ENCODE measurements around the gene SRP19. TPM values are rescaled to one million over a fixed set of nuclear protein-coding genes. Genes with fewer than 3 reads are reported as not detected.

Gene SRP19
- total and polyA plus RNA-seq, 2 of the 8 experiments (the other 6 are each of a cell fraction or from before 2014, with no cell fraction given): 27.5 to 79.9 TPM

- Histone ChIP-seq H3K4ac (replicated peaks; ENCODE audit: insufficient read length, low read depth, low read length) (no peak overlapping the region), H4K91ac (replicated peaks; ENCODE audit: insufficient read length, low read length) (no peak overlapping the region), H3K4me2 (ENCODE audit: insufficient read depth in 1 of 2, low read depth in 2 of 2, low read length in 2 of 2) (no peak overlapping the region), H3K14ac (ENCODE audit: insufficient read length) (no peak overlapping the region), H3K79me1 (ENCODE audit: low read depth, low read length) (no peaks in the 10 kb centered on the region; the same call in 1 of the 2 replicates), H2BK12ac (ENCODE audit: low read depth, low read length) (no peak overlapping the region), H4K8ac (ENCODE audit: extremely low read depth, insufficient read depth, low read length) (no peak overlapping the region), H3K27ac (ENCODE audit: low read depth, low read length) (no peak overlapping the region), H2AK5ac (ENCODE audit: low read depth, low read length) (no peak overlapping the region), H4K20me1 (replicated peaks in 1 of 2; ENCODE audit: control insufficient read depth in 1 of 2, insufficient read depth in 2 of 2, low read length in 2 of 2) (peaks cover 0 to 4% of the 10 kb centered on the region in 2 experiments), H2BK15ac (ENCODE audit: low read length) (no peak overlapping the region), H4K5ac (ENCODE audit: insufficient read length, low read depth, low read length) (no peak overlapping the region), H3K4me1 (replicated peaks in 1 of 4; ENCODE audit: control insufficient read depth in 3 of 4, insufficient read depth in 4 of 4, low read length in 3 of 4) (no peaks in the 10 kb centered on the region), H2BK5ac (ENCODE audit: low read depth, low read length) (no peak overlapping the region; the same call in 1 of the 2 replicates), H3K18ac (ENCODE audit: extremely low read depth, low read length) (no peak overlapping the region), H3K56ac (replicated peaks; ENCODE audit: insufficient read length, low read depth, low read length) (no peak overlapping the region), H3K36me3 (ENCODE audit: control insufficient read depth in 2 of 4, insufficient read depth in 4 of 4, low read length in 3 of 4) (peaks cover 0 to 18% (median 2%) of the 10 kb centered on the region in 4 experiments; a peak in 5 of 8 replicates), H2AFZ (ENCODE audit: low read length) (no peak overlapping the region), H3K4me3 (ENCODE audit: extremely low read depth in 1 of 4, insufficient read depth in 2 of 4, low read depth in 3 of 4, low read length in 4 of 4) (no peak overlapping the region), H2BK20ac (ENCODE audit: low read length) (no peak overlapping the region), H3K9me3 (ENCODE audit: insufficient read depth in 2 of 2, low read depth in 1 of 2, low read length in 1 of 2) (no peaks in the 10 kb centered on the region), H3K23ac (ENCODE audit: insufficient read length) (no peak overlapping the region), H3K23me2 (ENCODE audit: low read depth, low read length) (peaks cover 5% of the 10 kb centered on the region), H3K9ac (replicated peaks in 1 of 4; ENCODE audit: extremely low read depth in 1 of 4, low read depth in 3 of 4, low read length in 3 of 4) (no peak overlapping the region), H2BK120ac (replicated peaks; ENCODE audit: low read depth, low read length) (no peak overlapping the region), H3K27me3 (replicated peaks in 1 of 4; ENCODE audit: control insufficient read depth in 3 of 4, extremely low read depth in 1 of 4, insufficient read depth in 3 of 4, low read length in 3 of 4) (peaks cover 0 to 2% (median 0%) of the 10 kb centered on the region in 4 experiments; a peak in 2 of 7 replicates), H3K79me2 (ENCODE audit: control insufficient read depth in 1 of 2, insufficient read depth in 2 of 2, low read length in 2 of 2) (peaks cover 0 to 8% of the 10 kb centered on the region in 2 experiments; a peak in 1 of 4 replicates)
- TF ChIP-seq SRF (IDR thresholded peaks at IDR 0.05; ENCODE audit: low read depth, low read length) (no peak), JUND (IDR thresholded peaks at IDR 0.05; ENCODE audit: low read length) (no peak), EGR1 (IDR thresholded peaks at IDR 0.05; ENCODE audit: borderline replicate concordance, low read depth, low read length) (no peak), CHD1 (IDR thresholded peaks at IDR 0.05; ENCODE audit: low read depth, low read length) (no peak), TAF7 (optimal IDR thresholded peaks at IDR 0.05; ENCODE audit: borderline replicate concordance, low read depth, low read length) (no peak), KDM5A (IDR thresholded peaks at IDR 0.05; ENCODE audit: low read length) (no peak)
- FAIRE-seq: no peak
- 86% methylated on average over 1 of the region's 1 CpG; no CpG with 5 or more reads in 1 of the 2 experiments for WGBS, 2 experiments (ENCODE audit: extremely low coverage in 1 of 2, insufficient coverage in 1 of 2, insufficient read length in 1 of 2, insufficient replicate concordance in 2 of 2, low coverage in 1 of 2, low lambda C conversion rate in 2 of 2, missing lambda C conversion rate in 1 of 2)
- DNase-seq (ENCODE audit: low read depth in 1 of 2, low spot score in 2 of 2): no peak
- POLR2A ChIA-PET (ENCODE audit: partially characterized antibody): interaction anchor here (1.0 kb wide), 1 partner anchor 22 kb away, joined by 3 read pairs; no protein-coding TSS in a partner anchor
- CTCF ChIA-PET (ENCODE audit: partially characterized antibody): interaction anchor here (0.6 to 2.5 kb wide), 5 partner anchors 9 to 51 kb away, joined by 3 to 17 read pairs (median 5); no protein-coding TSS in a partner anchor
These were observed 57.6 kb downstream of the SRP19 start for GRCh38 chr5:112918679-112919078.
